ENCODE data around the gene GOSR2.

DNA sequence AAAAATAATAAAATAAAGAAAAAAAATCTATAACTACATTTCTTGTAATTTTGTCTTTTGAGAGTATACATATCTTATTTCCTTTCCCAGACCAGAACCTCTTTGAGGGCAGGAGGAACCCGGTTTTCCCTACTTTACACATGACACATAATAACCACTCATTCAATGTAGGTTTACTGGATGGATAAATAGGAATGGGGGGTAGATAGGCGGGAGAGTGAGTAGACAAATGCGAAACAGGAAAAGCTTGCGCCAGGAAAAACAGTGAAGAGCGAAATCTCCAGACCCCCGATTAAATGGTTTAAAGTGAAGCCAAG is 515 bp upstream of the GOSR2 start:
- TF ChIP-seq, protein P1, sequence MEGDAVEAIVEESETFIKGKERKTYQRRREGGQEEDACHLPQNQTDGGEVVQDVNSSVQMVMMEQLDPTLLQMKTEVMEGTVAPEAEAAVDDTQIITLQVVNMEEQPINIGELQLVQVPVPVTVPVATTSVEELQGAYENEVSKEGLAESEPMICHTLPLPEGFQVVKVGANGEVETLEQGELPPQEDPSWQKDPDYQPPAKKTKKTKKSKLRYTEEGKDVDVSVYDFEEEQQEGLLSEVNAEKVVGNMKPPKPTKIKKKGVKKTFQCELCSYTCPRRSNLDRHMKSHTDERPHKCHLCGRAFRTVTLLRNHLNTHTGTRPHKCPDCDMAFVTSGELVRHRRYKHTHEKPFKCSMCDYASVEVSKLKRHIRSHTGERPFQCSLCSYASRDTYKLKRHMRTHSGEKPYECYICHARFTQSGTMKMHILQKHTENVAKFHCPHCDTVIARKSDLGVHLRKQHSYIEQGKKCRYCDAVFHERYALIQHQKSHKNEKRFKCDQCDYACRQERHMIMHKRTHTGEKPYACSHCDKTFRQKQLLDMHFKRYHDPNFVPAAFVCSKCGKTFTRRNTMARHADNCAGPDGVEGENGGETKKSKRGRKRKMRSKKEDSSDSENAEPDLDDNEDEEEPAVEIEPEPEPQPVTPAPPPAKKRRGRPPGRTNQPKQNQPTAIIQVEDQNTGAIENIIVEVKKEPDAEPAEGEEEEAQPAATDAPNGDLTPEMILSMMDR (IDR thresholded peaks at IDR 0.05), result no peak
- no peak for TF ChIP-seq POLR2AphosphoS5 (IDR thresholded peaks at IDR 0.05)
- TF ChIP-seq POLR2A (IDR thresholded peaks at IDR 0.05), result no peak

Data from breast epithelium (tissue), 3 donors.